Limb (tissue), 2 donors: ENCODE results near the gene MDN1.
"Not testable (repeated sequence)": the region's sequence is repeated elsewhere in the genome, so short reads cannot be mapped to it uniquely, and the experiment has no call there.

ENCODE experiments used
- DNase-seq, 2 donors: peaks; one replicate each; pipeline ENCODE4 v3.0.0-alpha.2; 2016; ENCODE audit errors: extremely low spot score in 2 of 2

The MDN1 gene

GRCh38 chr6:89826029-89826528 lies 6.5 kb upstream of the MDN1 start:
- no peak for DNase-seq

GRCh38 chr6:89818977-89819335 lies 638 bp downstream of the MDN1 start:
- DNase-seq = no peak

- no peak for DNase-seq
These were observed 2.1 kb downstream of the MDN1 start for GRCh38 chr6:89817481-89817880.

- not testable (repeated sequence) for DNase-seq
These were observed 6.2 kb downstream of the MDN1 start for GRCh38 chr6:89813422-89813821.

GRCh38 chr6:89807581-89807980 lies 12.0 kb downstream of the MDN1 start:
- no peak for DNase-seq

- no peak for DNase-seq
These were observed 13.7 kb downstream of the MDN1 start for GRCh38 chr6:89805814-89806371.

- DNase-seq = no peak
These were observed 16.3 kb downstream of the MDN1 start for GRCh38 chr6:89803271-89803670.

GRCh38 chr6:89799756-89800155 lies 19.8 kb downstream of the MDN1 start:
- DNase-seq = no peak

GRCh38 chr6:89799096-89799495 lies 20.5 kb downstream of the MDN1 start:
- no peak for DNase-seq

- DNase-seq = no peak
These were observed 22.3 kb downstream of the MDN1 start for GRCh38 chr6:89797317-89797716.

GRCh38 chr6:89794324-89794723 lies 25.3 kb downstream of the MDN1 start:
- no peak for DNase-seq

GRCh38 chr6:89793586-89793985 lies 26.0 kb downstream of the MDN1 start:
- no peak for DNase-seq

- DNase-seq = no peak
These were observed 26.7 kb downstream of the MDN1 start for GRCh38 chr6:89792881-89793280.

- no peak for DNase-seq
These were observed 29.2 kb downstream of the MDN1 start for GRCh38 chr6:89790403-89790802.

GRCh38 chr6:89789980-89790379 lies 29.6 kb downstream of the MDN1 start:
- DNase-seq = no peak

- DNase-seq = no peak
These were observed 31.8 kb downstream of the MDN1 start for GRCh38 chr6:89787660-89788328.

GRCh38 chr6:89786970-89787369 lies 32.6 kb downstream of the MDN1 start:
- DNase-seq = no peak

GRCh38 chr6:89784838-89785237 lies 34.8 kb downstream of the MDN1 start:
- DNase-seq = no peak

- not testable (repeated sequence) for DNase-seq
These were observed 36.3 kb downstream of the MDN1 start for GRCh38 chr6:89783293-89783692.

GRCh38 chr6:89782222-89782621 lies 37.4 kb downstream of the MDN1 start:
- no peak for DNase-seq

- DNase-seq = no peak
These were observed 38.2 kb downstream of the MDN1 start for GRCh38 chr6:89781070-89782034.

GRCh38 chr6:89777455-89777854 lies 42.1 kb downstream of the MDN1 start:
- no peak for DNase-seq
